ENCODE results near the gene FN1. TPM values are rescaled to one million over a fixed set of nuclear protein-coding genes. Genes with fewer than 3 reads are reported as not detected.

FN1 gene
- total and polyA plus RNA-seq, 2 of the 8 experiments (the other 6 are each of a cell fraction or from before 2014, with no cell fraction given), result 42.9 to 109 TPM

- no peak overlapping the region for H2BK20ac ChIP-seq (ENCODE audit: low read length)
- no peak overlapping the region for H4K8ac ChIP-seq (ENCODE audit: extremely low read depth, insufficient read depth, low read length)
- no peak overlapping the region for H3K14ac ChIP-seq (ENCODE audit: insufficient read length)
- no peak for FAIRE-seq
- no peak overlapping the region for H3K9ac ChIP-seq (replicated peaks in 1 of 4; ENCODE audit: extremely low read depth in 1 of 4, low read depth in 3 of 4, low read length in 3 of 4)
- H3K79me1 ChIP-seq (ENCODE audit: low read depth, low read length), result no peaks in the 10 kb centered on the region
- no peak overlapping the region for H2BK120ac ChIP-seq (replicated peaks; ENCODE audit: low read depth, low read length)
- no peak overlapping the region for H3K23ac ChIP-seq (ENCODE audit: insufficient read length)
- no peak overlapping the region for H2BK15ac ChIP-seq (ENCODE audit: low read length)
- H3K27me3 ChIP-seq (replicated peaks in 1 of 4; ENCODE audit: control insufficient read depth in 3 of 4, extremely low read depth in 1 of 4, insufficient read depth in 3 of 4, low read length in 3 of 4), result no peaks in the 10 kb centered on the region
- H4K5ac ChIP-seq (ENCODE audit: insufficient read length, low read depth, low read length), result no peak overlapping the region
- H2AK5ac ChIP-seq (ENCODE audit: low read depth, low read length), result no peak overlapping the region
- no peak overlapping the region for H3K18ac ChIP-seq (ENCODE audit: extremely low read depth, low read length)
- H2BK12ac ChIP-seq (ENCODE audit: low read depth, low read length), result no peak overlapping the region
- no peaks in the 10 kb centered on the region for H3K23me2 ChIP-seq (ENCODE audit: low read depth, low read length)
- H3K4me2 ChIP-seq (ENCODE audit: insufficient read depth in 1 of 2, low read depth in 2 of 2, low read length in 2 of 2), result no peak overlapping the region
- H3K4me3 ChIP-seq (ENCODE audit: extremely low read depth in 1 of 4, insufficient read depth in 2 of 4, low read depth in 3 of 4, low read length in 4 of 4), result no peak overlapping the region
- POLR2A ChIA-PET (ENCODE audit: partially characterized antibody), result no interaction called here
- no peak for DNase-seq (ENCODE audit: low read depth in 1 of 2, low spot score in 2 of 2)
- H2AFZ ChIP-seq (ENCODE audit: low read length), result no peak overlapping the region
- CTCF ChIA-PET (ENCODE audit: partially characterized antibody), result interaction anchor here (1.0 to 1.3 kb wide), 2 partner anchors 47 to 523 kb away, joined by 3 to 4 read pairs; no protein-coding TSS in a partner anchor
- H2BK5ac ChIP-seq (ENCODE audit: low read depth, low read length), result no peak overlapping the region
- H4K91ac ChIP-seq (replicated peaks; ENCODE audit: insufficient read length, low read length), result no peak overlapping the region
- no peak overlapping the region for H3K56ac ChIP-seq (replicated peaks; ENCODE audit: insufficient read length, low read depth, low read length)
- no peak overlapping the region for H3K27ac ChIP-seq (ENCODE audit: low read depth, low read length)
- no peaks in the 10 kb centered on the region for H3K4me1 ChIP-seq (replicated peaks in 1 of 4; ENCODE audit: control insufficient read depth in 3 of 4, insufficient read depth in 4 of 4, low read length in 3 of 4)
- H3K36me3 ChIP-seq (ENCODE audit: control insufficient read depth in 2 of 4, insufficient read depth in 4 of 4, low read length in 3 of 4), result peaks cover 0 to 32% (median 3%) of the 10 kb centered on the region in 4 experiments; a peak in 4 of 8 replicates
- no peak overlapping the region for H3K4ac ChIP-seq (replicated peaks; ENCODE audit: insufficient read length, low read depth, low read length)
- H3K79me2 ChIP-seq (ENCODE audit: control insufficient read depth in 1 of 2, insufficient read depth in 2 of 2, low read length in 2 of 2), result no peaks in the 10 kb centered on the region
- 82% methylated on average over 8 of the region's 10 CpGs; no CpG with 5 or more reads in 1 of the 2 experiments for WGBS, 2 experiments (ENCODE audit: extremely low coverage in 1 of 2, insufficient coverage in 1 of 2, insufficient read length in 1 of 2, insufficient replicate concordance in 2 of 2, low coverage in 1 of 2, low lambda C conversion rate in 2 of 2, missing lambda C conversion rate in 1 of 2)
- H4K20me1 ChIP-seq (replicated peaks in 1 of 2; ENCODE audit: control insufficient read depth in 1 of 2, insufficient read depth in 2 of 2, low read length in 2 of 2), result no peaks in the 10 kb centered on the region
- H3K9me3 ChIP-seq (ENCODE audit: insufficient read depth in 2 of 2, low read depth in 1 of 2, low read length in 1 of 2), result no peaks in the 10 kb centered on the region
- TF ChIP-seq GTF2F1 (IDR thresholded peaks at IDR 0.05; ENCODE audit: borderline replicate concordance, low read depth, low read length) (no peak), TEAD4 (IDR thresholded peaks at IDR 0.05; ENCODE audit: low read depth, low read length) (no peak), CTBP2 (IDR thresholded peaks at IDR 0.05; ENCODE audit: borderline replicate concordance, insufficient read depth, insufficient read length, low read length) (no peak), SRF (IDR thresholded peaks at IDR 0.05; ENCODE audit: low read depth, low read length) (no peak), FOSL1 (IDR thresholded peaks at IDR 0.05; ENCODE audit: insufficient read depth, low read depth, low read length) (no peak), TBP (IDR thresholded peaks at IDR 0.05; ENCODE audit: low read depth, low read length) (no peak), EGR1 (IDR thresholded peaks at IDR 0.05; ENCODE audit: borderline replicate concordance, low read depth, low read length) (no peak), CHD2 (IDR thresholded peaks at IDR 0.05; ENCODE audit: low read length) (no peak), RFX5 (IDR thresholded peaks at IDR 0.05; ENCODE audit: borderline replicate concordance, low read depth, low read length) (no peak), NANOG (IDR thresholded peaks at IDR 0.05; ENCODE audit: insufficient read depth, low read depth, low read length, poor library complexity, severe bottlenecking) (no peak), GABPA (IDR thresholded peaks at IDR 0.05; ENCODE audit: borderline replicate concordance, insufficient read depth, low read length) (no peak), ATF2 (IDR thresholded peaks at IDR 0.05; ENCODE audit: low read length) (no peak)
These were observed 28.1 kb downstream of the FN1 start for GRCh38 chr2:215407590-215408264.
